HFFc6 (cell line): ENCODE measurements around the gene GOLGA6L6. TPM values are rescaled to one million over a fixed set of nuclear protein-coding genes. Genes with fewer than 3 reads are reported as not detected.
"Not testable (repeated sequence)": the region's sequence is repeated elsewhere in the genome, so short reads cannot be mapped to it uniquely, and the experiment has no call there.

Source experiments
- DNase-seq: peaks from one replicate; pipeline ENCODE4 v3.0.0-alpha.2; 2018
- H3K27ac Mint-ChIP-seq: 2 replicates; pipeline ENCODE4 v1.8.0; 2020; ENCODE audit warnings: mild to moderate bottlenecking, mixed read lengths
- H3K27me3 Mint-ChIP-seq: 2 replicates; pipeline ENCODE4 v1.8.0; 2021; ENCODE audit warnings: mild to moderate bottlenecking, moderate library complexity, mixed read lengths; ENCODE audit not compliant: insufficient read depth
- H3K36me3 Mint-ChIP-seq: 2 replicates; pipeline ENCODE4 v1.8.0; 2021; ENCODE audit warnings: low read depth, mixed read lengths
- H3K4me1 Mint-ChIP-seq: 2 replicates; pipeline ENCODE4 v1.8.0; 2020; ENCODE audit warnings: low read depth, mixed read lengths
- H3K4me3 Mint-ChIP-seq: 2 replicates; pipeline ENCODE4 v1.8.0; 2020; ENCODE audit warnings: mild to moderate bottlenecking, moderate library complexity, mixed read lengths
- H3K9me3 Mint-ChIP-seq: 2 replicates; pipeline ENCODE4 v1.8.0; 2020; ENCODE audit warnings: mild to moderate bottlenecking, mixed read lengths
- total RNA-seq, 6 experiments: library from RNA; stranded (reverse); fragmentation: NEBNext Ultra II Directional; extraction: Animal tissue kit (Norgen Biotek cat#: 25700); gene quantifications; 2 replicates in 1 of 6; 3 replicates in 5 of 6; pipeline ENCODE4 v1.2.3, GENCODE V29; 2021

The GOLGA6L6 gene
- total RNA-seq, 6 experiments from 2014 or later: not detected

DNA sequence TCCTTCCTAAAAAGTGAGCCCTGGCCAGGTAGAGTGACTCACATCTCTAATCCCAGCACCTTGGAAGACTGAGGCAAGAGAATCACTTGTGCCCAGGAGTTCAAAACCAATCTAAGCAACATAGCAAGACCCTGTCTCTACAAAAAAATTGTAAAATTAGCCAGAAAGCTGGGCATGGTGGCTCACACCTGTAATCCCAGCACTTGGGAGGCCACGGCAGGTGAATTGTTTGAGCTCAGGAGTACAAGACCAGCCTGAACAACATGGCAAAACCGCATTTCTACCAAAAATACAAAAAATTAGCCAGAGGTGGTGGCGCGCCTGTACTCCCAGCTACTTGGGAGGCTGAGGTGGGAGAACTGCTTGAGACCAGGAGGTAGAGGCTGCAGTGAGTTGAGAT is 49.0 kb downstream of the GOLGA6L6 start:
- not testable (repeated sequence) for DNase-seq, H3K4me3 Mint-ChIP-seq, H3K9me3 Mint-ChIP-seq, H3K36me3 Mint-ChIP-seq, H3K27ac Mint-ChIP-seq, H3K4me1 Mint-ChIP-seq, H3K27me3 Mint-ChIP-seq

DNA sequence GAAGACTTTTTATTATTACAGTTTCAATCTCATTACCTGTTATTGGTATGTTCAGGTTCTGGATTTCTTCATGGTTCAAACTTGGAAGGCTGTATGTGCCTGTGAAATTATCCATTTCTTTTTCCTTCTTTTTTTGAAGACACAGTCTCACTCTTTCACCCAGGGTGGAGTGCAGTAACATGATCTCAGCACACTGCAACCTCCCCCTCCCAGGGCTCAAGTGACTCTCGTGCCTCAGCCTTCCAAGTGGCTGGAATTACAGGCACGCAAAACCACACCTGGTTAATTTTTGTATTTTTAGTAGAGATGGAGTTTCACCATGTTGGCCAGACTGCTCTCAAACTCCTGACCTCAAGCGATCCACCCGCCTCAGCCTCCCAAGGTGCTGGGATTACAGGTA is 52.3 kb downstream of the GOLGA6L6 start:
- not testable (repeated sequence) for H3K9me3 Mint-ChIP-seq, H3K4me1 Mint-ChIP-seq, H3K27me3 Mint-ChIP-seq, H3K4me3 Mint-ChIP-seq, DNase-seq, H3K36me3 Mint-ChIP-seq, H3K27ac Mint-ChIP-seq
